GM19463 (cell line): ENCODE data around the gene RBP2.

Experiments
- ATAC-seq: cut with Tn5 transposase; IDR thresholded peaks from one replicate; pipeline ENCODE4 v1.9.1; 2021; ENCODE audit warnings: mild to moderate bottlenecking, moderate library complexity; ENCODE audit not compliant: unreplicated experiment

RBP2 gene

GRCh38 chr3:139476348-139476747, at the start of gene RBP2:
TSS of gene RBP2 (minus strand) at chr3:139476516. CDS start at chr3:139476459, 57 bp downstream.
- ATAC-seq, result no peak

GRCh38 chr3:139524841-139525636, 48.7 kb upstream of the RBP2 start:
- ATAC-seq, result no peak

GRCh38 chr3:139523718-139524117, 47.4 kb upstream of the RBP2 start:
- no peak for ATAC-seq

DNA sequence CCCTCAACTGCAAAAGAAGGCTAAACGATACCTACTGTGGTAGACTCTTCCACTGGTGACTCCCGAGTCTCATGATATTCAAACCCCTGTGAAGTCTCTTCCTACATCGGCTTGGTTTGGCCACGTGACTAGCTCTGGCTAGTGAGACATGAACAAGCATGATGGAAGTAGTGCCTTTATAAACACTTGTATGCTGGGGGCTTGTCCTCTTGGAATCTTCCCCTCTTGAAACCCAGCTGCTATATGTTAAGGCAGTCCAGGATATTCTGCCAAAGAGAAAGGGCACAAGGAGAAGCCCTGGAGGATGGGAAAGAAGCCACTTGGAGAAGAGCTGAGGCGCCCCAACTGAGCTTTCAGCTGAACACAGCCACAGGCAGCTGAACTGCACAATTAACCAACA, 46.9 kb upstream of the RBP2 start:
- ATAC-seq, result no peak

DNA sequence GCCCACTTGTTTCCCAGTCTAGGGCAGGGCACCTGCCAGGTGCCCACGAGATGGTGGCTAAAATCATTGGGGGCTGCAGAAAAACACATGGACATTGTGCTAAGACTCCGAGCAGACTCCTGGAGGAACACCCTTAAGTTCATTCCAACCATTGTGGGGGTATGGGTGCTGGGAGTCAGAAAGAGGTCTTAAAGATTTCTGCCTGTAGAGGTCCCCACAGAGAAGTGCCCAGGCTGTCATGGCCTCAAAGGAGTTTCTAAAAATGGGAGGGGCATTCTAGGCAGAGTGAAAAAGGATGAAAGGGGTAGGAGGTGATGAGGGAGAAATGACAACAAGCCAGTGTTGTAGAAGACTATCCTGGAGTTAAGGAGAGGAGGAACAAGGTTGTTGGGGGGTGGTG, 46.1 kb upstream of the RBP2 start:
- ATAC-seq, result no peak

GRCh38 chr3:139521816-139522215, 45.5 kb upstream of the RBP2 start:
- no peak for ATAC-seq

DNA sequence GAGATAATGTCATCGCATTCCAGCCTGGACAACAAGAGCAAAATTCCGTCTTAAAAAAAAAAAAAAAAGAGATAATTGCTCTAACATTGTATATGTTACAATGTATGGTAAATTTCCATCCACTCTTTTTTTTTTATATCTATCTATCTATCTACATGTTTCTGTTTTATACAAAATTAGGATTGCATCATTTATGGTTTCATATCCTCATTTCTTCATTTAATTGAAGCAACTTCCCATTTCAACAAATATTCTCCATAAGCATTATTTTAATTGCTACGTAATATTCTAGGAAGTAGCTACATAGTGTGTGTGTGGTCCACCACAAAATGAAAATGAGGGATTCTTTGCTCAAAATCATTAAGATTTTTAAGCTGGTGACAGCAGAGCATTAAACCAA, 44.8 kb upstream of the RBP2 start:
- no peak for ATAC-seq

DNA sequence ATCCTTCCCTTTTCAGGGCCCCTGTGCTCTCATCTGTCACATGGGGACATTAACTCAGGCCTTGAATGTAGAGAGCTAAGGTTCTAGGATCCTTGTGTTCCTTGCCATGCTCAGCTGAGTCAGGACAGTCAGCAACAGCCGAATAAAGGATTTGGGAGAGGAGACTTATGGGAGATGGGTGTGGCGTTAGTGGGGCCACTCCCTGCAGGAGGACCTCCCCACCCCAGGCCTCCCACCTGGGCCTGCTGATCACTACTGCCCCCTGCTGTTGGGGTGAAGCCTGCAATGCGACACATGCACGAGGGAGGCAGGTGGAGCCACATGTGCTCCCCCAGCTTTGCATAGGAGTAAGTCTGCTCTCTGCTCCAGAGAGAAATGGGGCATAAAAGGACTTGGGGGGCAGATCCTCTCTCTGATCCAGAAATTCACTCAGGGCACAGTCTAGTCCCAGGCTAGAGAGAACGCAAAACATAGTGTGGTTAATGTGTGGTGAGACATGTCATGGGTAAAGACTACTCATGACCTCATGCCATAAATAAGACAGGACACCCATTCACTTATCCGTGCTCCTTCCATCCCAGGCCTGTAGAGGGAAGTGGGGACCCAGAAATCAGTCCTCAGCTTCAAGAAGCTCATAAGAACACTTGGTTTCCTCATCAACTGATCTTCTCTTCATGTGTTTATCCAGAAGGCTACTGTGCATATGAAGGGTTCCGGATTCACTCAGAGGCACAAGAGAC, 43.9 kb upstream of the RBP2 start:
- no peak for ATAC-seq

DNA sequence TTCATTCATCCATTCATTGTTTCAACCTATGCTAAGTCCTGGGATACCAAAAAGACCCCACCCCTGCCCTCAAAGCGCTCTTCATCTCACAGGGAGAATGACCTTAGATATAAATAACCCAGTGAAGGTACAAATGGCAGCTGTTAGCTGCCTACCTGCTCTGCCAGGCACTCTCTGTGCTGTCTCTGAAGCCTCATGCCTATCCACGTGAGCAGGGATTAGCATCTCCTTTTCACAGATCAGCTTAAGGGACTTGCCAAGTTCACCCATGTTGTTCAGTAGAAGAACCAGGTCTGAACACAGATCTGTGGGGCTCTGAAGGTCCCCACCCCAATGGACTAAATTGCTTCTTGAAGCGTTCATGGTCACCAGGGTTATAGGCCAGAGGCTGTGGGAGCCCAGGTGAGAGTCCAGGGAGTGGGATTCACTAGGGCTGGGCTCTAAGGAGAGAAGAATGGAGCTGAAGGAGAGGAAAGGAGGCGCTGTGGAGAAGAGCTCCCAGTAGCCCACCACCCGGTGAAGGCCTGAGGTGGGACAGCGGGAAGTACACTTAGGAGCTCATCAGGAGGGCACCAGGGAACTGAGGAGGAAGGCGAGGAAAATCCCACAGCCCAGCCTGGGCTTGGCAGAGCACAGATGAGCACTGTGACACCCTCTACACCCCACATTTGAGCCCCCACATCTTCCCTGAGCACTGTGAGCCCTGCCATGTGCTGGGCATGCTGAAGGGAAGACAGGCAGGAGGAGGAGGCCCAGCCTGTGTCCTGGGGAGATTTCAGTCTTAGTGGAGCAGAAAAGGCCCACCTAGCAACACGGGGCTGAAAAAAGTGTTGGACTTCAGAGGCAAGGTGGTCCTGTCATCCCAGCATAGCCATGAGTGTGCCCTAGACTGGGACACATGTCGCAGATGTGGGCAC, 42.9 kb upstream of the RBP2 start:
- no peak for ATAC-seq

DNA sequence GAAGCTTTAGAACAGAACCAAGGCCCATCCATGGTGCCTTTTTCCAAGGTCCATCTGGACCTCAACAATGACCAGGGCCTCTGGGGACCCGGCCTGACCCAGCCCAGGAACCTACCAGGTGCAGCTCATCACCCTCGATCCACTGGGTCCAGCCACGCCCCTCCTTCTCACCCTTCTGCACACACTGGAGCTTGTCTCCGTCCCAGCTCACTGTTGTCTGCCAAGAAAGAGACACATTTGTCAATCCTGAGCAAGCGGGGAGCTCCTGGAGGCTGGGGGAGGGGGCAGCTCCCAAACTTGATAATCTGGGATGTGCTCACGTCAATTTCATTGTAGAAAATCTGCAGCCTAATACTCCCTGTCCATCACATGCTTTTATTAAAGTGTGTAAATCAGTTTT, 42.0 kb upstream of the RBP2 start:
- no peak for ATAC-seq

GRCh38 chr3:139517321-139518065, 41.2 kb upstream of the RBP2 start:
- ATAC-seq, result no peak

DNA sequence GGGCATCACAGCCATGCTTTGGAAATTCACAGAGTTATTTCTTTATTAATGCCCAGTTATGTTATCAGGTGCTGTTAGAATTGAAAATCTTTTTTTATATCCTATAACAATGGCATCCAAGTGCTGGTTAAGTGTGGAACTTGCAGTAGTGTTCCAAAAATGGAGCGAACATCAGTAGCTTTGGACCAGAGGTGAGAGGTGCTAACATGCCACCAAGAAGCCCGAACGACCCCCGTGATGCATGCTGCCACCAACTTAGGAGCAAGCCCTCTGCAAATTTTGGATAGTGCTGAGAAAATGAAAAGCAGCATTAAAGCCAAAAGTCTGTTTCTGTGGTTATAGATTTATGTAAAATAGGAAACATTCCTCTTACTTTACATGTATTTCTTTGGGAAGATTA, 38.4 kb upstream of the RBP2 start:
- ATAC-seq, result no peak

GRCh38 chr3:139509631-139510030, 33.3 kb upstream of the RBP2 start:
- no peak for ATAC-seq

- ATAC-seq, result no peak
Measured at GRCh38 chr3:139506766-139507165, 30.4 kb upstream of the RBP2 start.

GRCh38 chr3:139505829-139506386, 29.6 kb upstream of the RBP2 start:
- no peak for ATAC-seq

GRCh38 chr3:139499536-139499935, 23.2 kb upstream of the RBP2 start:
- ATAC-seq, result no peak

GRCh38 chr3:139493826-139494385, 17.6 kb upstream of the RBP2 start:
- ATAC-seq, result no peak

- ATAC-seq, result no peak
Measured at GRCh38 chr3:139491966-139492365, 15.7 kb upstream of the RBP2 start.

DNA sequence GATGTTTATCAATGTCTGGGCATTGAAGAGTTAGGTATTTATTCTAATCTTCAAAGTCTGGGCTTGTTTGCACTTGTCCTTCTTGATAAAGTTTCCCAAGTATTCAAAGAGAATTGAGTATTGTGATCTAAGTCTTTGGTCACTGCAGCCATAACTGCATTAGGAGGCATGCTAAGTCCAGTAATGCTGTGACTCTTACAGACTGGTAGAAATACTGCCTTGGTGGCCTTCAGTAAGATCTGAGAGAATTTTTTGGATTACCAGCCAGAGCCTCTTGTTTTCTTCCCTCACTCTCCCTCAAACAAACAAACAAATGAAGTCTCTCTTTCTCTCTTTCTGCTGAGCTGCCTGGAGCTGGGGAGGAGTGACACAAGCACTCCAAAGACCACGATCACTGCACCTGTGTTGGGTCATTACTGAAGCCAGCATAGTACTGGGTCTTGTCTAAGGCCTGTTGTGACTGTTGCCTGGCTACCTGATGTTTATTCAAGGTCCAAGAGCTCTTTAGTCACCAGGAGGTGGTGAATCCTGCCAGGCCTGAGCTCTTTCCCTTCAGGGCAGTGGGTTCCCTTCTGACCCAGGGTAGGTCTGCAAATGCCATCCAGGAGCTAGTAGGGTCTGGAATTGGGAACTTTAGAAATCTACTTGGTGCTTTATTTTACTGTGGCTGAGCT, 14.8 kb upstream of the RBP2 start:
- no peak for ATAC-seq
